ENCODE data around the gene ZNF497. TPM values are rescaled to one million over a fixed set of nuclear protein-coding genes. Genes with fewer than 3 reads are reported as not detected.

Gene ZNF497
- total and polyA plus RNA-seq, 9 of the 15 experiments (the other 6 are each of a cell fraction or from before 2014, with no cell fraction given), result 0.06 to 0.98 (median 0.44) TPM; not detected in 1

DNA sequence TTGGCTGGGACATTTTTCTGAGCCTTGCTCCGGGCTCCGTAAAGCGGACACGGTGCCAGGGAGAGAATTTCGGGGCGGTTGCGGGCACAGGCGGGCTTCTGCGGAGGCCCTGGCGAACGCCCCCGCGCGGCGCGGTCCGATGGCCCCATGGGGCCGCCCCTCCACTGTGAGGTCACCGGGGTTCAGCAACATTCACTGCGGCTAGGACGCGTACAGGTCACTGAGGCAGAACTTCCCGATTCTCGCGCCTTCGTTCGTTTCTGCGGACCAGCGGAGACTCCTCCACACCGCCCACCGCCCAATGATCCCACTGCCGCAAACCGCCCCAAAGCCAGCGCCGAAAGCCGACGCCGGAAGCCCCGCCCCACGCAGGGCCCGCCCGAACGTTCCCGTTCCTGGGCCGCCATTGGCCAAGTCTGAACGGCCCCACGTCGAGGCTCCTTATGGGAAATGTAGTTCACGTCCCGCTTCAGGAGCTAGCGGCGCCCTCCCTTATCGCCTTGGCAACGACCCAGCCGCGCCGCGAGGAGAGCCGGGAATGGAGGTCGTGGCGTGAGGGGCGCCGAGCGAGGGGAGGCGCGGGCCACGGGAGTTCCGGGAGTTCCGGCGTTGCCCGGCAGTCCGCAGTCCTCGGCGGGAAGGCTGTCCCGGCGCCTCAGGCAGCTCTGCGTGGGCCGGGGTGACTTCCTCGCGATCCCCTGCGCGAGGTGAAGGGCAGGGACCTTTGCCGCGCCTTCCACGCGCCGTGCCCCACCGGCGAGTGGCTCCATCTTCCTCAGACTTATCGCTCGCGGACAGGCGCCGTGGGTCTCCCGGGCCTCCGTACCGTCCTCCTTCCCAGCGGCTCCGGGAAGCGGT, 45.8 kb upstream of the ZNF497 start, which contains the start of gene ZNF584 (continued):
- no peak for TF ChIP-seq CHD4 (IDR thresholded peaks at IDR 0.05; ENCODE audit: insufficient read depth, insufficient replicate concordance, low read depth, low read length, poor library complexity, severe bottlenecking)
- TF ChIP-seq POLR2A (conservative IDR thresholded peaks at IDR 0.05), result peak; percentile 96
- TF ChIP-seq MAZ (CRISPR knock-in tag; conservative IDR thresholded peaks at IDR 0.05 in 1 of 2, IDR thresholded peaks at IDR 0.05 in 1 of 2), result peak; percentile 90
- TF ChIP-seq SMARCC2 (IDR thresholded peaks at IDR 0.05; ENCODE audit: low read depth), result no peak
- TF ChIP-seq, protein P1, sequence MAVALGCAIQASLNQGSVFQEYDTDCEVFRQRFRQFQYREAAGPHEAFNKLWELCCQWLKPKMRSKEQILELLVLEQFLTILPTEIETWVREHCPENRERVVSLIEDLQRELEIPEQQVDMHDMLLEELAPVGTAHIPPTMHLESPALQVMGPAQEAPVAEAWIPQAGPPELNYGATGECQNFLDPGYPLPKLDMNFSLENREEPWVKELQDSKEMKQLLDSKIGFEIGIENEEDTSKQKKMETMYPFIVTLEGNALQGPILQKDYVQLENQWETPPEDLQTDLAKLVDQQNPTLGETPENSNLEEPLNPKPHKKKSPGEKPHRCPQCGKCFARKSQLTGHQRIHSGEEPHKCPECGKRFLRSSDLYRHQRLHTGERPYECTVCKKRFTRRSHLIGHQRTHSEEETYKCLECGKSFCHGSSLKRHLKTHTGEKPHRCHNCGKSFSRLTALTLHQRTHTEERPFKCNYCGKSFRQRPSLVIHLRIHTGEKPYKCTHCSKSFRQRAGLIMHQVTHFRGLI (CRISPR knock-in tag; IDR thresholded peaks at IDR 0.05), result no peak
- TF ChIP-seq NCOA6 (IDR thresholded peaks at IDR 0.05), result peak; percentile 75; the same call in 1 of the 2 replicates
- TF ChIP-seq ZNF431 (CRISPR knock-in tag; IDR thresholded peaks at IDR 0.05), result no peak
- no peak for TF ChIP-seq ZNF24 (IDR thresholded peaks at IDR 0.05)
- no peak for TF ChIP-seq ZNF830 (CRISPR knock-in tag; IDR thresholded peaks at IDR 0.05)
- TF ChIP-seq ZFX (CRISPR knock-in tag; IDR thresholded peaks at IDR 0.05), result peak; percentile 84
- no peak for TF ChIP-seq HNRNPUL1 (IDR thresholded peaks at IDR 0.05; ENCODE audit: low read length)
- peak; percentile 87 for TF ChIP-seq PCBP1 (IDR thresholded peaks at IDR 0.05; ENCODE audit: low read depth, low read length, poor library complexity, severe bottlenecking)
- TF ChIP-seq, protein P2, sequence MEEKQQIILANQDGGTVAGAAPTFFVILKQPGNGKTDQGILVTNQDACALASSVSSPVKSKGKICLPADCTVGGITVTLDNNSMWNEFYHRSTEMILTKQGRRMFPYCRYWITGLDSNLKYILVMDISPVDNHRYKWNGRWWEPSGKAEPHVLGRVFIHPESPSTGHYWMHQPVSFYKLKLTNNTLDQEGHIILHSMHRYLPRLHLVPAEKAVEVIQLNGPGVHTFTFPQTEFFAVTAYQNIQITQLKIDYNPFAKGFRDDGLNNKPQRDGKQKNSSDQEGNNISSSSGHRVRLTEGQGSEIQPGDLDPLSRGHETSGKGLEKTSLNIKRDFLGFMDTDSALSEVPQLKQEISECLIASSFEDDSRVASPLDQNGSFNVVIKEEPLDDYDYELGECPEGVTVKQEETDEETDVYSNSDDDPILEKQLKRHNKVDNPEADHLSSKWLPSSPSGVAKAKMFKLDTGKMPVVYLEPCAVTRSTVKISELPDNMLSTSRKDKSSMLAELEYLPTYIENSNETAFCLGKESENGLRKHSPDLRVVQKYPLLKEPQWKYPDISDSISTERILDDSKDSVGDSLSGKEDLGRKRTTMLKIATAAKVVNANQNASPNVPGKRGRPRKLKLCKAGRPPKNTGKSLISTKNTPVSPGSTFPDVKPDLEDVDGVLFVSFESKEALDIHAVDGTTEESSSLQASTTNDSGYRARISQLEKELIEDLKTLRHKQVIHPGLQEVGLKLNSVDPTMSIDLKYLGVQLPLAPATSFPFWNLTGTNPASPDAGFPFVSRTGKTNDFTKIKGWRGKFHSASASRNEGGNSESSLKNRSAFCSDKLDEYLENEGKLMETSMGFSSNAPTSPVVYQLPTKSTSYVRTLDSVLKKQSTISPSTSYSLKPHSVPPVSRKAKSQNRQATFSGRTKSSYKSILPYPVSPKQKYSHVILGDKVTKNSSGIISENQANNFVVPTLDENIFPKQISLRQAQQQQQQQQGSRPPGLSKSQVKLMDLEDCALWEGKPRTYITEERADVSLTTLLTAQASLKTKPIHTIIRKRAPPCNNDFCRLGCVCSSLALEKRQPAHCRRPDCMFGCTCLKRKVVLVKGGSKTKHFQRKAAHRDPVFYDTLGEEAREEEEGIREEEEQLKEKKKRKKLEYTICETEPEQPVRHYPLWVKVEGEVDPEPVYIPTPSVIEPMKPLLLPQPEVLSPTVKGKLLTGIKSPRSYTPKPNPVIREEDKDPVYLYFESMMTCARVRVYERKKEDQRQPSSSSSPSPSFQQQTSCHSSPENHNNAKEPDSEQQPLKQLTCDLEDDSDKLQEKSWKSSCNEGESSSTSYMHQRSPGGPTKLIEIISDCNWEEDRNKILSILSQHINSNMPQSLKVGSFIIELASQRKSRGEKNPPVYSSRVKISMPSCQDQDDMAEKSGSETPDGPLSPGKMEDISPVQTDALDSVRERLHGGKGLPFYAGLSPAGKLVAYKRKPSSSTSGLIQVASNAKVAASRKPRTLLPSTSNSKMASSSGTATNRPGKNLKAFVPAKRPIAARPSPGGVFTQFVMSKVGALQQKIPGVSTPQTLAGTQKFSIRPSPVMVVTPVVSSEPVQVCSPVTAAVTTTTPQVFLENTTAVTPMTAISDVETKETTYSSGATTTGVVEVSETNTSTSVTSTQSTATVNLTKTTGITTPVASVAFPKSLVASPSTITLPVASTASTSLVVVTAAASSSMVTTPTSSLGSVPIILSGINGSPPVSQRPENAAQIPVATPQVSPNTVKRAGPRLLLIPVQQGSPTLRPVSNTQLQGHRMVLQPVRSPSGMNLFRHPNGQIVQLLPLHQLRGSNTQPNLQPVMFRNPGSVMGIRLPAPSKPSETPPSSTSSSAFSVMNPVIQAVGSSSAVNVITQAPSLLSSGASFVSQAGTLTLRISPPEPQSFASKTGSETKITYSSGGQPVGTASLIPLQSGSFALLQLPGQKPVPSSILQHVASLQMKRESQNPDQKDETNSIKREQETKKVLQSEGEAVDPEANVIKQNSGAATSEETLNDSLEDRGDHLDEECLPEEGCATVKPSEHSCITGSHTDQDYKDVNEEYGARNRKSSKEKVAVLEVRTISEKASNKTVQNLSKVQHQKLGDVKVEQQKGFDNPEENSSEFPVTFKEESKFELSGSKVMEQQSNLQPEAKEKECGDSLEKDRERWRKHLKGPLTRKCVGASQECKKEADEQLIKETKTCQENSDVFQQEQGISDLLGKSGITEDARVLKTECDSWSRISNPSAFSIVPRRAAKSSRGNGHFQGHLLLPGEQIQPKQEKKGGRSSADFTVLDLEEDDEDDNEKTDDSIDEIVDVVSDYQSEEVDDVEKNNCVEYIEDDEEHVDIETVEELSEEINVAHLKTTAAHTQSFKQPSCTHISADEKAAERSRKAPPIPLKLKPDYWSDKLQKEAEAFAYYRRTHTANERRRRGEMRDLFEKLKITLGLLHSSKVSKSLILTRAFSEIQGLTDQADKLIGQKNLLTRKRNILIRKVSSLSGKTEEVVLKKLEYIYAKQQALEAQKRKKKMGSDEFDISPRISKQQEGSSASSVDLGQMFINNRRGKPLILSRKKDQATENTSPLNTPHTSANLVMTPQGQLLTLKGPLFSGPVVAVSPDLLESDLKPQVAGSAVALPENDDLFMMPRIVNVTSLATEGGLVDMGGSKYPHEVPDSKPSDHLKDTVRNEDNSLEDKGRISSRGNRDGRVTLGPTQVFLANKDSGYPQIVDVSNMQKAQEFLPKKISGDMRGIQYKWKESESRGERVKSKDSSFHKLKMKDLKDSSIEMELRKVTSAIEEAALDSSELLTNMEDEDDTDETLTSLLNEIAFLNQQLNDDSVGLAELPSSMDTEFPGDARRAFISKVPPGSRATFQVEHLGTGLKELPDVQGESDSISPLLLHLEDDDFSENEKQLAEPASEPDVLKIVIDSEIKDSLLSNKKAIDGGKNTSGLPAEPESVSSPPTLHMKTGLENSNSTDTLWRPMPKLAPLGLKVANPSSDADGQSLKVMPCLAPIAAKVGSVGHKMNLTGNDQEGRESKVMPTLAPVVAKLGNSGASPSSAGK (IDR thresholded peaks at IDR 0.05), result 0 out of 2 replicates have a peak, but pooled peaks have one; percentile 17
- TF ChIP-seq RBM39 (optimal IDR thresholded peaks at IDR 0.05; ENCODE audit: low read depth, low read length), result no peak

Data from K562 (cell line).